GM10248 (cell line): Measurements from ENCODE around the gene CHPF2.

Source experiments
- CTCF ChIA-PET: fragments of 300-600 bp; sonication (Branson Sonifier 250); formaldehyde crosslinking; extraction: SDS; loops from one replicate; lab custom pipeline; 2021; ENCODE audit warnings: antibody characterized with exemption; lab: Yijun Ruan, JAX
- POLR2A ChIA-PET: fragments of 350-650 bp; sonication (Branson Sonifier 250); formaldehyde crosslinking; extraction: SDS; loops from one replicate; lab custom pipeline; 2020; ENCODE audit warnings: antibody characterized with exemption; lab: Yijun Ruan, JAX
- DNase-seq: peaks from one replicate; pipeline ENCODE4 v3.0.0; 2012; ENCODE audit errors: extremely low spot score
- CTCF ChIP-seq: IDR thresholded peaks from 2 replicates; pipeline ENCODE4 v1.5.1; 2012; ENCODE audit warnings: mild to moderate bottlenecking, low read depth; ENCODE audit errors: extremely low read depth, missing control alignments, control extremely low read depth

CHPF2 gene

GRCh38 chr7:151251328-151251688 lies 19.0 kb downstream of the CHPF2 start:
- ChIA-PET CTCF (interaction anchor here (1.2 to 1.6 kb wide), 2 partner anchors 11 to 127 kb away, joined by 3 to 4 read pairs; no protein-coding TSS in a partner anchor), POLR2A (no interaction called here)
- no peak for TF ChIP-seq CTCF
- DNase-seq = no peak

- POLR2A ChIA-PET = no interaction called here
- no peak for TF ChIP-seq CTCF
- no peak for DNase-seq
- CTCF ChIA-PET = interaction anchor here (1.2 to 1.6 kb wide), 2 partner anchors 8 to 128 kb away, joined by 3 to 9 read pairs; no protein-coding TSS in a partner anchor
These were observed 19.6 kb downstream of the CHPF2 start for GRCh38 chr7:151251689-151252560.

- CTCF ChIA-PET = interaction anchor here (1.2 to 1.6 kb wide), 2 partner anchors 9 to 129 kb away, joined by 3 to 9 read pairs; no protein-coding TSS in a partner anchor
- no peak for DNase-seq
- TF ChIP-seq CTCF = no peak
- POLR2A ChIA-PET = no interaction called here
These were observed 20.2 kb downstream of the CHPF2 start for GRCh38 chr7:151252561-151252835.

- TF ChIP-seq CTCF = no peak
- ChIA-PET POLR2A (no interaction called here), CTCF (interaction anchor here (1.6 kb wide), 1 partner anchor 9 kb away, joined by 9 read pairs; no protein-coding TSS in a partner anchor)
- no peak for DNase-seq
These were observed 20.9 kb downstream of the CHPF2 start for GRCh38 chr7:151252961-151253711.

GRCh38 chr7:151254316-151254715 lies 22.0 kb downstream of the CHPF2 start:
- DNase-seq = no peak
- TF ChIP-seq CTCF = no peak
- CTCF ChIA-PET = interaction anchor here (4.5 kb wide), 1 partner anchor 10 kb away, joined by 28 read pairs; no protein-coding TSS in a partner anchor
- POLR2A ChIA-PET = no interaction called here

- no peak for DNase-seq
- CTCF ChIA-PET = interaction anchor here (4.5 kb wide), 1 partner anchor 11 kb away, joined by 28 read pairs; no protein-coding TSS in a partner anchor
- TF ChIP-seq CTCF = no peak
- POLR2A ChIA-PET = no interaction called here
These were observed 22.6 kb downstream of the CHPF2 start for GRCh38 chr7:151254851-151255250.
